Right lobe of liver (tissue), 6 donors: Measurements from ENCODE around the gene MYH9. TPM values are rescaled to one million over a fixed set of nuclear protein-coding genes. Genes with fewer than 3 reads are reported as not detected.
"Not testable (repeated sequence)": the region's sequence is repeated elsewhere in the genome, so short reads cannot be mapped to it uniquely, and the experiment has no call there.

Source experiments
- ATAC-seq, 4 donors: fragments of 200-7000 bp; cut with Tn5 transposase; one replicate each; pipeline ENCODE4 v1.9.1; 2020; ENCODE audit warnings: mild to moderate bottlenecking in 4 of 4, moderate library complexity in 4 of 4
- DNase-seq, 3 donors: peaks; one replicate each; pipeline ENCODE4 v3.0.0-alpha.2; 2020
- H3K27ac ChIP-seq, 3 donors: fragments of 200-600 bp; one replicate each; pipeline ENCODE4 v1.8.0; 2022
- H3K27me3 ChIP-seq, 2 donors: fragments of 200-600 bp; one replicate each; pipeline ENCODE4 v1.8.0; 2022
- H3K36me3 ChIP-seq, 4 donors: fragments of 200-600 bp; sonication (generic) in 1 of 4; one replicate each; pipeline versions ENCODE4 v1.5.1 to v1.8.0; 2017 to 2022; ENCODE audit warnings: control low read depth in 1 of 4
- H3K4me1 ChIP-seq, 4 donors: fragments of 200-600 bp; sonication (generic) in 1 of 4; one replicate each; pipeline versions ENCODE4 v1.5.1 to v1.8.0; 2017 to 2022; ENCODE audit warnings: control low read depth in 1 of 4
- H3K4me3 ChIP-seq, 3 donors: fragments of 200-600 bp; one replicate each; pipeline ENCODE4 v1.8.0; 2022
- H3K9me3 ChIP-seq, 4 donors: fragments of 200-600 bp; sonication (generic) in 1 of 4; one replicate each; pipeline versions ENCODE4 v1.5.1 to v1.8.0; 2017 to 2022; ENCODE audit warnings: control low read depth in 1 of 4
- CTCF ChIP-seq, 4 donors: fragments of 200-600 bp in 3 of 4; fragments of 450-650 bp in 1 of 4; IDR thresholded peaks; one replicate each; pipeline versions ENCODE4 v1.5.1 to v1.8.0; 2016 to 2022; ENCODE audit warnings: antibody characterized with exemption in 4 of 4, mild to moderate bottlenecking in 2 of 4
- POLR2A ChIP-seq: fragments of 450-650 bp; IDR thresholded peaks from one replicate; pipeline ENCODE4 v1.6.1; 2017; ENCODE audit warnings: antibody characterized with exemption, mild to moderate bottlenecking
- WGBS: methylation state at CpG from one replicate; pipeline ENCODE4 v1.1.6; 2018; ENCODE audit warnings: low coverage, low lambda C conversion rate; ENCODE audit not compliant: insufficient coverage; ENCODE audit errors: missing lambda C conversion rate; 5-methylcytosine and 5-hydroxymethylcytosine counted together
- intact Hi-C, 2 donors: fragments of 100-400 bp; cut with DNase I; formaldehyde crosslinking; loops; one replicate each; pipeline versions ENCODE4 v1.11.2 to v1.14.1; 2022
- total RNA-seq, 6 experiments: library from RNA; depleted of rRNA in 2 of 6; stranded (reverse); fragments of >200 nt in 2 of 6; fragmentation: NEBNext Ultra II Directional in 3 of 6; extraction: Animal tissue kit (Norgen Biotek cat#: 25700) in 3 of 6; gene quantifications; one replicate each; pipeline versions ENCODE4 v1.1.0 to v1.2.4, GENCODE V29; 2016 to 2023
- donor health status: DM: no; HTN: yes; CAD: no.
- donor health status: DM: no; HTN: no; CAD: no.
- donor health status: DM: no; HTN: no; CAD: no.
- donor health status: DM: no; HTN: yes; CAD: no.
- donor health status: DM: no; HTN: yes; CAD: no.

MYH9 gene
- total RNA-seq, 6 experiments from 2014 or later: 168 to 435 (median 222) TPM

- ATAC-seq: peak in 2 of 4 donors; percentile 37 to 71
- no peaks in the 10 kb centered on the region for H3K36me3 ChIP-seq
- TF ChIP-seq POLR2A: no peak
- no peak for TF ChIP-seq CTCF (IDR thresholded peaks at IDR 0.05)
- peaks cover 0 to 11% (median 0%) of the 10 kb centered on the region in 4 donors for H3K4me1 ChIP-seq
- 14% methylated on average over 1 of the region's 2 CpGs for WGBS
- H3K27me3 ChIP-seq: no peaks in the 10 kb centered on the region
- intact Hi-C loops: no loop called here
- no peak for DNase-seq
- H3K4me3 ChIP-seq: no peak overlapping the region
- peak overlapping the region in 1 of 3 donors; percentile 0 for H3K27ac ChIP-seq
- no peaks in the 10 kb centered on the region for H3K9me3 ChIP-seq
Measured at GRCh38 chr22:36395915-36396314, 8.1 kb upstream of the MYH9 start.

GRCh38 chr22:36395055-36395849, 7.5 kb upstream of the MYH9 start:
- Histone ChIP-seq H3K4me3 (no peak overlapping the region), H3K27ac (peak overlapping the region in 1 of 3 donors; percentile 0), H3K27me3 (no peaks in the 10 kb centered on the region), H3K4me1 (peaks cover 0 to 11% (median 0%) of the 10 kb centered on the region in 4 donors), H3K36me3 (no peaks in the 10 kb centered on the region), H3K9me3 (no peaks in the 10 kb centered on the region)
- DNase-seq: no peak
- intact Hi-C loops: no loop called here
- 31% methylated on average over 10 of the region's 12 CpGs for WGBS
- TF ChIP-seq POLR2A (no peak), CTCF (IDR thresholded peaks at IDR 0.05) (no peak)
- ATAC-seq: peak; percentile 46 to 76 (median 64)

- no peak overlapping the region for H3K4me3 ChIP-seq
- intact Hi-C loops: no loop called here
- TF ChIP-seq CTCF (IDR thresholded peaks at IDR 0.05): no peak
- TF ChIP-seq POLR2A: no peak
- no peak for DNase-seq
- H3K27me3 ChIP-seq: no peaks in the 10 kb centered on the region
- H3K36me3 ChIP-seq: no peaks in the 10 kb centered on the region
- ATAC-seq: no peak
- H3K27ac ChIP-seq: no peak overlapping the region
- H3K9me3 ChIP-seq: peaks cover 0 to 1% (median 0%) of the 10 kb centered on the region in 4 donors
- H3K4me1 ChIP-seq: no peaks in the 10 kb centered on the region
- WGBS: 93% methylated on average over 3 of the region's 3 CpGs
Measured at GRCh38 chr22:36391638-36392037, 3.9 kb upstream of the MYH9 start.

- WGBS: 81% methylated on average over 8 of the region's 14 CpGs
- DNase-seq, intact Hi-C loops: not testable (repeated sequence)
Measured at GRCh38 chr22:36389122-36389521, 1.4 kb upstream of the MYH9 start.

GRCh38 chr22:36387709-36387958, 133 bp downstream of the MYH9 start:
- peak overlapping the region; percentile 98 to 99 (median 99) for H3K27ac ChIP-seq
- peak; percentile 99 for TF ChIP-seq POLR2A
- no peak for TF ChIP-seq CTCF (IDR thresholded peaks at IDR 0.05)
- ATAC-seq: peak in 1 of 4 donors; percentile 0
- peaks cover 0 to 1% (median 0%) of the 10 kb centered on the region in 4 donors for H3K9me3 ChIP-seq
- intact Hi-C loops: loop anchor here in 1 of 2 donors (2.0 kb wide), 1 partner anchor 77 kb away; no protein-coding TSS in a partner anchor
- H3K4me1 ChIP-seq: peaks cover 0 to 29% (median 17%) of the 10 kb centered on the region in 4 donors
- no peaks in the 10 kb centered on the region for H3K27me3 ChIP-seq
- H3K4me3 ChIP-seq: peak overlapping the region; percentile 80 to 94 (median 87)
- H3K36me3 ChIP-seq: no peaks in the 10 kb centered on the region
- no peak for DNase-seq
- WGBS: no CpG with 5 or more reads among the region's 31 CpGs

More at GRCh38 chr22:36389122-36389521, 1.4 kb upstream of the MYH9 start:
- ATAC-seq, H3K9me3 ChIP-seq, H3K27me3 ChIP-seq, H3K36me3 ChIP-seq: not testable (repeated sequence)
- Histone ChIP-seq H3K27ac (peak overlapping the region in 1 of 3 donors; percentile 77), H3K4me1 (peaks cover 0 to 18% (median 8%) of the 10 kb centered on the region in 4 donors), H3K4me3 (peak overlapping the region in 1 of 3 donors; percentile 15)
